Adrenal gland (tissue), 5 donors: ENCODE measurements around the gene LAMB4.

Experiments used
- CTCF ChIP-seq, 6 experiments: fragments of 450-650 bp in 4 of 6; fragments of 200-600 bp in 2 of 6; sonication (generic) in 1 of 6; IDR thresholded peaks; 1 replicate in 5 of 6; 2 replicates in 1 of 6; pipeline versions ENCODE4 v1.5.1 to v1.8.0; 2016 to 2021; ENCODE audit warnings: antibody characterized with exemption in 6 of 6, mild to moderate bottlenecking in 2 of 6, moderate library complexity in 1 of 6
- POLR2A ChIP-seq, 2 donors: fragments of 450-650 bp; IDR thresholded peaks; one replicate each; pipeline ENCODE4 v1.6.1; 2017; ENCODE audit warnings: antibody characterized with exemption in 2 of 2, mild to moderate bottlenecking in 2 of 2, moderate library complexity in 1 of 2
- donor health status: DM: no; HTN: no; CAD: no.

GRCh38 chr7:108055611-108056021 lies 74.5 kb downstream of the LAMB4 start:
- no peak for TF ChIP-seq CTCF (IDR thresholded peaks at IDR 0.05)
- no peak for TF ChIP-seq POLR2A (IDR thresholded peaks at IDR 0.05)
